Measurements from ENCODE around the gene LDB2.

Gene LDB2

GRCh38 chr4:16467061-16467460, 431.4 kb downstream of the LDB2 start:
- no peak overlapping the region for H3K4me3 ChIP-seq (ENCODE audit: low read depth, low read length, poor library complexity, severe bottlenecking)
- no peaks in the 10 kb centered on the region for H3K9me3 ChIP-seq (ENCODE audit: low read length)
- no peak overlapping the region for H2AFZ ChIP-seq (ENCODE audit: low read length)
- H3F3A ChIP-seq (ENCODE audit: insufficient read depth, low read length), result no peaks in the 10 kb centered on the region
- H3K36me3 ChIP-seq (ENCODE audit: insufficient read depth, low read length), result no peaks in the 10 kb centered on the region
- H4K20me1 ChIP-seq (ENCODE audit: insufficient read depth, low read length), result no peaks in the 10 kb centered on the region
- H3K9me2 ChIP-seq (ENCODE audit: low read depth, low read length), result no peaks in the 10 kb centered on the region
- no peak for TF ChIP-seq CTCF (IDR thresholded peaks at IDR 0.05; ENCODE audit: low read length)
- TF ChIP-seq EZH2 (IDR thresholded peaks at IDR 0.05; ENCODE audit: borderline replicate concordance, low read length), result no peak
- H3K27me3 ChIP-seq (ENCODE audit: insufficient read depth, low read length), result no peaks in the 10 kb centered on the region
- no peaks in the 10 kb centered on the region for H3K4me1 ChIP-seq (ENCODE audit: insufficient read depth, low read length, severe bottlenecking)
- no peak overlapping the region for H3K9ac ChIP-seq (ENCODE audit: low read length)
- no peak overlapping the region for H3K27ac ChIP-seq (ENCODE audit: low read depth, low read length, poor library complexity, severe bottlenecking)
- no peaks in the 10 kb centered on the region for H3K79me2 ChIP-seq (ENCODE audit: insufficient read depth, low read length)
- H3K4me2 ChIP-seq (ENCODE audit: low read length), result no peak overlapping the region

- no peaks in the 10 kb centered on the region for H3K9me2 ChIP-seq (ENCODE audit: low read depth, low read length)
- no peaks in the 10 kb centered on the region for H3K4me1 ChIP-seq (ENCODE audit: insufficient read depth, low read length, severe bottlenecking)
These were observed 431.9 kb downstream of the LDB2 start for GRCh38 chr4:16466581-16466980.

GRCh38 chr4:16464651-16465050, 433.8 kb downstream of the LDB2 start:
- H3K79me2 ChIP-seq (ENCODE audit: insufficient read depth, low read length), result no peaks in the 10 kb centered on the region
- no peaks in the 10 kb centered on the region for H3K9me3 ChIP-seq (ENCODE audit: low read length)
- H3K27me3 ChIP-seq (ENCODE audit: insufficient read depth, low read length), result no peaks in the 10 kb centered on the region
- no peaks in the 10 kb centered on the region for H3K36me3 ChIP-seq (ENCODE audit: insufficient read depth, low read length)
- H3K9ac ChIP-seq (ENCODE audit: low read length), result no peak overlapping the region
- H4K20me1 ChIP-seq (ENCODE audit: insufficient read depth, low read length), result no peaks in the 10 kb centered on the region
- no peak overlapping the region for H2AFZ ChIP-seq (ENCODE audit: low read length)
- no peak for TF ChIP-seq EZH2 (IDR thresholded peaks at IDR 0.05; ENCODE audit: borderline replicate concordance, low read length)
- TF ChIP-seq CTCF (IDR thresholded peaks at IDR 0.05; ENCODE audit: low read length), result no peak
- no peak overlapping the region for H3K4me3 ChIP-seq (ENCODE audit: low read depth, low read length, poor library complexity, severe bottlenecking)
- H3K4me1 ChIP-seq (ENCODE audit: insufficient read depth, low read length, severe bottlenecking), result no peaks in the 10 kb centered on the region
- no peak overlapping the region for H3K4me2 ChIP-seq (ENCODE audit: low read length)
- H3K27ac ChIP-seq (ENCODE audit: low read depth, low read length, poor library complexity, severe bottlenecking), result no peak overlapping the region
- no peaks in the 10 kb centered on the region for H3F3A ChIP-seq (ENCODE audit: insufficient read depth, low read length)
- H3K9me2 ChIP-seq (ENCODE audit: low read depth, low read length), result no peaks in the 10 kb centered on the region

More at GRCh38 chr4:16466581-16466980, 431.9 kb downstream of the LDB2 start:
- Histone ChIP-seq H3K36me3 (ENCODE audit: insufficient read depth, low read length) (no peaks in the 10 kb centered on the region), H3K27me3 (ENCODE audit: insufficient read depth, low read length) (no peaks in the 10 kb centered on the region), H3K9me3 (ENCODE audit: low read length) (no peaks in the 10 kb centered on the region), H3K79me2 (ENCODE audit: insufficient read depth, low read length) (no peaks in the 10 kb centered on the region), H3K27ac (ENCODE audit: low read depth, low read length, poor library complexity, severe bottlenecking) (no peak overlapping the region), H4K20me1 (ENCODE audit: insufficient read depth, low read length) (no peaks in the 10 kb centered on the region), H3K4me2 (ENCODE audit: low read length) (no peak overlapping the region), H3F3A (ENCODE audit: insufficient read depth, low read length) (no peaks in the 10 kb centered on the region), H3K9ac (ENCODE audit: low read length) (no peak overlapping the region), H3K4me3 (ENCODE audit: low read depth, low read length, poor library complexity, severe bottlenecking) (no peak overlapping the region), H2AFZ (ENCODE audit: low read length) (no peak overlapping the region)
- no peak for TF ChIP-seq CTCF (IDR thresholded peaks at IDR 0.05; ENCODE audit: low read length)
- no peak for TF ChIP-seq EZH2 (IDR thresholded peaks at IDR 0.05; ENCODE audit: borderline replicate concordance, low read length)

Measured in OCI-LY1 (cell line).